GM21619 (cell line): ENCODE results near the gene CMPK1.
A peak's percentile ranks its signal among the peaks of the same experiment; 100 is the strongest.
"Not testable (repeated sequence)": the region's sequence is repeated elsewhere in the genome, so short reads cannot be mapped to it uniquely, and the experiment has no call there.

Experiments
- ATAC-seq: cut with Tn5 transposase; IDR thresholded peaks from one replicate; pipeline ENCODE4 v1.9.1; 2021; ENCODE audit not compliant: unreplicated experiment

CMPK1 gene

DNA sequence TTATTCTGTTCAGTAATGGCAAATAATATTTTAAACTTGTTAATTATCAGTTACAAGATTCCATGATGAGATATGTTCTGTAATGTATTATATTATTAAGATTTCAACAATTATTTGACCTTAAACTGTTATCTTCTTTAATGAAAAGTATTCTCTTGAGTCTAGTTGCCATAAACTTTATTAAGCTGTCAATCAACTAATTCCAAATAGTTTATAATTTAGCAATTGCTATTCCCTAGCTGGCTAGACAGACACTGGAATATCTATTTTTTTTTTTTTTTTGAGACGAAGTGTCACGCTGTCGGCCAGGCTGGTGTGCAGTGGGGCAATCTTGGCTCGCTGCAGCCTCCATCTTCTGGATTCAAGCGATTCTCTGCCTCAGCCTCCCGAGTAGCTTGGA is 3.8 kb downstream of the CMPK1 start:
- ATAC-seq = no peak

DNA sequence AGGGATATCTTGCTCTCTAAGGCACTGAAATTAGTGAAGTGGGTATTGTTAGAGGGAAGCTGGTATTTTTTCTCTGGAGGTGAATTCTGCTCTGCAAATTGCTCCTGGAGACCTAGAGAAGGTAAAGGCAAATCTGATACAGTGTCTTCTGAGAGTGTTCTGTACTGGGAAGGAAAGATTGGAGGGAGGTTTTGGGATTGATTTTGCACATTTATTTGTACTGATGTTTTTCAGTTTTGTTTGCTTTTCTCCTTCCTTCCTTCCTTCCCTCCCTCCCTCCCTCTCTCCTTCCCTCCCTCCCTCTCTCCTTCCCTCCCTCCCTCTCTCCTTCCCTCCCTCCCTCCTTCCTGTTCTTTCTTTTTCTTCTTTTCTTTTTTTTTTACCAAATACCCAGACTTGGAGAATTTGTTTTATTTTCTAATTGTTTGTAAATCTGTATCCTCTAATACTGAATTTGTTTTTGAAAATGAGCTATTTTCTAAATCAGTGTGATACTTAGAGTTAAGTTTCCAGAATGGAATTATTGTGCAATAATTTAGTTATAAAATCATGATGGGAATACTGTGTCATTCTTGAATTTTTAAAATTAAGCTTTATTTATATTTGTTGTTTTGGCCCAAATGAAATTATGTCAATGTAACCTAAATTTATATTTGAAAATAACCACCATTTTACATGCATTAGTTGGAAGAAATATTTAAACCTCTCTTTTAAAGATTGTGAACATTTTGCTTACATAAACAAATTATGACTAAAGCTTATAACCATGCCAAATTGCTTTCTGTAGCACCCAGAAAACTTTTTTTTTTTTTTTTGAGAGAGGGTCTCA is 4.9 kb downstream of the CMPK1 start:
- no peak for ATAC-seq

DNA sequence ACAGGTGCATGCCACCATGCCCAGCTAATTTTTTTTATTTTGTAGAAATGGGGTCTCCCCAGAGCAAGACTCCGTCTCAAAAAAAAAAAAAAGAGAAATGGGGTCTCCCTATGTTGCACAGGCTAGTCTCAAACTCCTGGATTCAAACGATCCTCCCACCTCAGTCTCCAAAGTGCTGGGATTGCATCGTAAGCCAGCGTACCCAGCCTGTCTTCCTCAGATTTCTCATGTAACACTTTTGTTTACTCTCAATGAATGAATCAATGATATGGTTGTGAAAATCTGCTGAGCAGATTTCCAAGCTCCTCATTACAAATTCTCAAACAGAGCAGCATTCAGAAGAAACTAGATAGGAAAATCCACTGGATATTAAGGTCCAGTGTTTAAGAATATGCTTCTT is 6.6 kb downstream of the CMPK1 start:
- no peak for ATAC-seq

DNA sequence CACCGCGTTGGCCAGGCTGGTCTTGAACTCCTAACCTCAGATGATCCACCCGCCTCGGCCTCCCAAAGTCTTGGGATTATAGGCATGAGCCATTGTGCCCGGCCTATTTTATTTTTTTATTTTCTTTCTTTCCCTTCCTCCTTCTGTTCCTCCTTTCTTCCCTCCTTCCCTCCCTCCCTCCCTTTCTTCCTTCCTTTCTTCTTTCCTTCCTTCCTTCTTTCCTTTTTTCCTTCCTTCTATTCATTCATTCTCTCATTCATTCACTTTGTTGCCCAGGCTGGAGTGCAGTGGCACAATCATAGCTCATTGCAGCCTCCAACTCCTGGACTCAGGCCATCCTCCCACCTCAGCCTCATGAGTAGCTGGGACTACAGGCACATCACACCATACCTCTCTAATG is 13.4 kb downstream of the CMPK1 start:
- not testable (repeated sequence) for ATAC-seq

DNA sequence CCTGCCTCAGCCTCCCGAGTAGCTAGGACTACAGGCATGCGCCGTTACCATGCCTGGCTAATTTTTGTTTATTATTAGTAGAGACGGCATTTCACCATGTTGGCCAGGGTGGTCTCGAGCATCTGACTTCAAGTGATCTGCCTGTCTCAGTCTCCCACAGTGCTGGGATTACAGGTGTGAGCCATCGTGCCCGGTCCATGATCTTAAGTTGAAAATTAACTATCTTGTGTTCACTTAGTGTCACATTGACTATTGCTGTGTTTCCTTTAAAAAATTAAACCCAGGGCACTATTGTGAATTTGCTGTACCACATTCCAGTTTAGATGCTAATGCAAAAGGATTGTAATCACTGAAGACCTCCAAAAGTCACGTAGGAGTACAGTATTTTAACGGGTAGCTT is 14.1 kb downstream of the CMPK1 start:
- no peak for ATAC-seq

DNA sequence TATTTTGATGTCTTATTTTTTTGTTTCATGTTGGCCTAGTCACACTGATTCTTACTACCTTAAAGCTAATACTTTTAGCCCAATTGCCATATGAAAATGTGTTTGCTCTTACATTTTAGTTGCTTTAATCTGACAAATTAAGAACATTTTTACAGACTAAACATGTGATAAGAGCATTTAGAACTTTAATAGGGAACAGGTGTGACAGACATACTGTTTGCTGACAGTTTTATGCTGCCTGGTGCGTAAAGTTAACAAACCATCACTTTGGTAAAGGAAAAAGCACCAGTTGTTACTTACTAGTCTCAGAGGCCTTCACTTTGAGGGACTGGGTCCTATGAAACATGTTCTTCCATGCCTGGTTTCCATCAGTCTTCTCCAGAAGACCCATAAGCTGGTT is 14.7 kb downstream of the CMPK1 start:
- ATAC-seq = no peak

DNA sequence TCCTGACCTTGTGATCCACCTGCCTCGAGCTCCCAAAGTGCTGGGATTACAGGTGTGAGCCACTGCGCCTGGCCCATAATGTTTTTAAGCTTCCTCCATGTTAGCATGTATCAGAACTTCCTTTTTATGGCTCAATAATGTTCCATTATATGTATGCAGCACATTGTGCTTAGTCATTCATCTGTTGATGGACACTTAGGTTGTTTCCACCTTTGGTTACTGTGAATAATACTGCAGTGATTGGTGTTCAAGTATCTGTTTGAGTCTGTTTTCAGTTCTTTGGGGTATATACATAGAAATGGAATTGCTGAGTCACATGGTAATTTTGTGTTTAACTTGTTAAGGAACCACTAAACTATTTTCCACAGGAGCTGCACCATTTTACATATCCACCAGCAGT is 17.7 kb downstream of the CMPK1 start:
- ATAC-seq = peak; percentile 91

DNA sequence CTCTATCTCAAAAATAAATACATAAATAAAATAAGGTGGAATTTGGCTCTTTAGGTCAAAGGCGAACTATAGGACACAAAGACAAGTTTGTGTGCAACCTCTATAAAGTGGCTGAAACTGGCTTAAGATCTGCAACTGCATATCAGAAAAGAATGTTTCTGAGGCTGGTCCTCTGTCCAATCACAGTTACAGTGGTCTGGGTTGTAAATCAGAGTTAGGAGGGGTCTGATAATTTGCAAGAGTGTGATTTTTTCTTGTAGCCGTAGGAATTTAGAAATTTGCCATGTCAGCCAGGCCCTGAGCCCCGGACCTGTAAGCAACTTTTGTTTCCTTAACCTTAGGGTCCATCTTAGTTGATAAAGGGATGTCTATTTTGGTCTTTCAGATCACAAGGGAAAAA is 27.8 kb downstream of the CMPK1 start:
- no peak for ATAC-seq

DNA sequence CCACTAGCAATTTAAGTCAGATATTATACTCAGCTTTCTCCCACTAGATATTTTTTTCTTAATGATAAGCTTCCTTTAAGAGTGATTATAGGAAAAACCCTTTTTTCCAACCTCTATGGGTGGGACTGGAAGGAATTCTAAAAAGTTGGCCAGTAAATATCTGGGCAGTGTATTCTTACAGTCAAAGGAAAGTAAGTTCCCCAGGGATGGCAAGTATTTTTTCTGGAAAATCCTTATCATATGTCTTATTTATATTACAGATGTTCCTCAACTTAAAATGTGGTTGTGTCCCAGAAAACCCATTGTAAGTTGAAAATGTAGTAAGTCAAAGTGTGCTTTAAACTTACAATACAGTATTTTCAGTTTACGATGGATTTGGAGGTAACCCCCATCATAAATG is 29.2 kb downstream of the CMPK1 start:
- ATAC-seq = no peak

DNA sequence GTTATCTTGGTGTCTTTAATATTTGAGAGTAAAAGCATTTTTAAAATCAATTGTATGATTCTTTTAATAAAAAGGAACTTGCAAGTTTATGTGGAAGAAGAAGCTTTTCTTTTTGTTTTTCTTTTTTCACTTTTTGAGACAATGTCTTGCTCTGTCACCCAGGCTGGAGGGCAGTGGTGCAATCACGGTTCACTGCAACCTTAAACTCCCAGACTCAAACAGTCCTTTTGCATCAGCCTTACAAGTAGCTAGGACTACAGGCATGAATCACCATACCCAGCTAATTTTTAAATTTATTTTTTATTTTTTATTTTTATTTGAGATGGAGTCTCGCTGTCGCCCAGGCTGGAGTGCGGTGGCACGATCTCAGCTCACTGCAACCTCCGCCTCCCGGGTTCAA is 34.1 kb downstream of the CMPK1 start:
- ATAC-seq = no peak

DNA sequence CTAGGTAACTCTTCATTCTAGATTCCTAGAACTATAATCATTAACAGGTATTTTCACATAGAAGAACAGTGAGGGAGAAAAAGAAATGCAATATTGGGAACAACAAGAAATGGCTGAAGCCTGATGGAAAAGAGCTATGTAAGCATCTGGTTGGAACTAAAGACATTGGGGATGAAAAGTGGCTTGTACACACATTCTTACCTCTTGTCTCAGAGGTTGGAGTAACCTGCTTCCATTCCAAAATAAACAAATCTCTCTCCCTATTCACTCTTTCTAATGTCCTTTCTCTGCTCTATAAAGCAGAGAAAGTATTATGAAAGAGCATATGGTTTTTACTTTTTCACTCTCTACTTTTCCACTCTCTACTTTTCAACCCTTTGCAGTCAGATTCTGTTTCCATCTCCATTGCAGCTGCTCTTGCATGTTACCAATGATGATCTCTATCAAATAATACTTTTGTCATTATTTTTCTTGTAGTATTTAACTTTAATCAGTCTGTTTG is 37.5 kb downstream of the CMPK1 start:
- ATAC-seq = no peak

DNA sequence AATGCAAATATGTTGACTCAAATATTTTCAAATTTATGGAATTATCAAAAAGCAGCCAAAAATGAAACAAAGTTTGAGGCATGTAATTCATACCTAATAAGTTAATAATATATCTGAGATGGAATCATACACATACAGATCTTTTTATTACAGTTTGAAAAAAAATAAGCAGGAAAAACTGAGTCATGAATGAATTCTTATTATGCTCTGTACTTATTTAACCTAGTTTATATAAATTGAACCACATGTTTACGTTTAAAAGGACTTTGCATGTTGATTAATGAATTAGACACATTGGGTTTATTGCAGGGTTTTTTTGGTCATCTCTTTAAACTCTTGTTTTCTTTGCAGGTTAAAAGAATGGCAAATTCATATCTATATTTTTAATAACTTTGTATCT is 40.9 kb downstream of the CMPK1 start:
- ATAC-seq = no peak

DNA sequence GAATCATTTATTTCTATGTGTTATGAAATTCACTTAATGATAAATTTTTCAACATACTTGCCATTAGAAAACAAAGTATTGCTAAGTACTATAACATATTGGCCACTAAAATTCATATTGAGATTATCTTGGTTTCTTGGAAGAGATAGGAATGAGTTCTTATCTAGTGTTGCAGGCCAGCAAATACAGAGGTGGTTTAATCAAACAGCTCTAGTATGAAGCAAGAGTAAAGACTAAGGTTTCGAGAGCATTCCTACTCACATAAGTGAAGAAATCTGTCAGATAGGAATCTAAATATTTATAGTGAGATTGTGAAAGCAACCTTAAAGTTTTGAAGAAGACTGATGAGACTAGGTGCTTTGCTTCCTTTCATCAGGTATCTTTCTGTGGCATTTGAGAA is 44.6 kb downstream of the CMPK1 start:
- ATAC-seq = no peak

DNA sequence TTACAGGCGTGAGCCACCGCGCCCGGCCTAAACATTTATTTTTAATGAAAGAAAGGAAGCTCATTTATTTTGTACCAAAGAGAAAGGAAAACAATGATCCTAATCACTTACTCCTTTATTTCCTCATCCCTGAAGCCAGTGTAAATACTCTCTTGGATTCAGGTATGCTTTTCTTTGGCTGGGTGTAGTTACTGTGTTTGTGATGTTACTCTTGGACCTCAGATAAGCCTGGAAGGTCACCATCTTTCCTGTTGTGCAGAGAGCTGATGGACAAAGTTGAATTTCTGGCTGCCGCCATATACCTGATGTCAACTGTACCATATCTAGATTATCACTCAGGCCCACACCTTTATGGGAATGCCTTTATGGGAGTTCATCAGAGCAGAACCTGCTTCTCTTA is 47.1 kb downstream of the CMPK1 start:
- no peak for ATAC-seq

DNA sequence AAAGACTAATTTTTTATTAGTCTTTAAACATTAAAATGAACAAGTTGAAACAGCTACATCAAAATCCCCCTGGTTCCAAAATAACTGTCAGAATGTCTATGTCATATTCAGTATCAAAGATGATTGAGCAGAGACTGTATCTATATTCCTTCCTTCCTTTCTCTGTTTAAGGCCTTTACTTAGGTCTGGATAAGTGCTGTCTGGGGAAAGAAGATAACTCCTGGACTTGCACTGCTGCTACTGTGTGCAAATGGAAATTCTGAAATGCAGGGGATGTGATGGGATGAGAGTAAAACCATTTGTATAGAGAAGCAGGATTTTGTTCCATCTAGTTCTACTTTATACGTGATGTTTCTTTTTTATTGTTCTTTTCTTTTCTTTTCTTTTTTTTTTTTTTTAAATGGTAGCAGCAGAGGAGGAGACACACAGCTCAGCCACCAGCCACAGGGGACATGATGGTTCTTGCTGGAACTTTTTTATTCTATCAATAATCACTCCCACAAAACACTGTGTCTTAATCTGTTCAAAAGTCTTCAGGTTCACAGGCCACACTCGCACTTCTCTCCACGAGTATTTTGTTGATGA is 48.9 kb downstream of the CMPK1 start:
- ATAC-seq = no peak

DNA sequence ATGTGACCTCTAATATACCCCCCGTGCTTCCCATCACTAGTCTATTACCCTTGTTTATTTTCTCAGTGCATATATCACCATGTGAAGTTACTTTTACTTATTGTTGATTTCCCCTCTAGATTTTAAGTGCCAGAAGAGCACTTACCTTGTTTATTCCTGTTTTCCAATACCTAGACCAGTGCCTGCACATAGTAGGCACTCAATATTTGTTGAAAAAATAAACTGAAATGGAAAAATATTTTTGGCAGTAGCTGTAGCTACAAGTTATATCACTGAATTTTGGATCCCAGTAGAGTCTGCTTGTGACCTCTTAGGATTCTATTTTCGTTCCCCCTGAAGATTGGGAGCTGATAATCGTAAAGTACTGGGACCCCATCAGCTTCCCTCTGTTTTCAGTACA is 50.5 kb downstream of the CMPK1 start:
- ATAC-seq = no peak

DNA sequence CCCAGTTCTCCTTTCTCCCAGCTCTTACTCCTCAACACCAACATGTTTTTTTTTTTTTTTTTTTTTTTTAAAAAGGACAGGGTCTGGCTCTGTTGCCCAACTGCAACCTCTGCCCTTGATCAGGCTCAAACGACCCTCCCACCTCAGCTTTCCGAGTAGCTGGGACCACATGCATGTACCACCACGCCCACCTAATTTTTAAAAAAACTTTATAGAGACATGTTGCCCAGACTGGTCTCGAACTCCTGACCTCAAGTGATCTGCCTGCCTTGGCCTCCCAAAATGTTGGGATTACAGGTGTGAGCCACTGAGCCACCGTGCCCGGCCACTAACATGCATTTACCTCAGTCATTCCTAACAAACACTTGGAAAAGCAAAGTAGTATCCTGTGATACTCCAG is 51.4 kb downstream of the CMPK1 start:
- no peak for ATAC-seq

DNA sequence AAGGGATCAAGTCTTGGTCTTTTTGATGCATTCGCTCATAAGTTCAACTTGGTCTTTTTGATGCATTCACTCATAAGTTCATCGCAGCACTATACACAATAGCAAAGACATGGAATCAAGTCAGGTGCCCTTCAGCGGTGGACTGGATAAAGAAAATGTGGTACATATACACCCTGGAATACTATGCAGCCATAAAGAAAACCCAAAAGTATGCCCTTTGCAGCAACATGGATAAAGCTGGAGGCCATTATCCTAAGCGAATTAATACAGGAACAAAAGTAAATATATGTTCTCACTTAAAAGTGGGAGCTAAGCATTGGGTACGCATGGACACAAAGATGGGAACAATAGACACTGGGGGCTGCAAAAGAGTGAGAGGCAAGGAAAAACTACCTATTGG is 52.7 kb downstream of the CMPK1 start:
- ATAC-seq = no peak

DNA sequence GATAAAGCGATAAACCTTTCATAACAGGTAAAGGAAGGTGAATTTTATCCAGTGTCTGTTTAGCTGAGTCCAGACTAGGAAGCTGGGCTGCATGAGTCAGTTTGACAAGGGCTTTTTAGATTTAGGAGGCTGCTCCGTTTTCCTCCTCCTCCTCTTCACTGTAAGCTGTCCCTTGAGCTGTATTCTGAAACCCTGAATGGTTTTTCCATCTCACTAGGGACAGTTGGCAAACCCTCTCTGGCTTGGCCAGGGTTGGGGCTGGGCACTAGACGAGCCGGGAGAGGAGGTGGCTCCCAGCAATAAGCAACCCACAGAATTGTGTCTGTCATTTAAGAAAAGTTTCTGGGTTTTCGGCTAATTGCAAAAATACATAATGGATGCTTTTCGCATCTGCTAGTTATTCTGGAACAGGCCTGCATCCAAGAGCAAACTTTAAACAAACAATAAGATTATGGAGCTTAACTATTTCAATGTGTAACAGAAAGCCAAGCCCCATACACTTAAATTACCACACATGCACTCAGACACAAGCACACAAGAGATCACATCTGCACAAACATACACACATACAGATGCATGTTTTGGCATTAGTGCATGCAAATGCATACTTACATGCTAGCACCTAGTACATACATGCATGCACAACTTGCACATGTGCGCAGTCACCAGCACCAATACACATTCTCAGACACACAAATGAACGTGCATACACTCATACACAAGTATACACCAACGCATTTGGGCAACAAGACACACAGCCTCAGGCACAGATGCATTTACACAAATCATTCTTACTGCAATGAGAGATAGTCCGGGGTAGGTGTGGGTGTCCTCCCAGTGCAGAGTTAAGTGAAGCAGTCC is 54.7 kb downstream of the CMPK1 start:
- no peak for ATAC-seq

DNA sequence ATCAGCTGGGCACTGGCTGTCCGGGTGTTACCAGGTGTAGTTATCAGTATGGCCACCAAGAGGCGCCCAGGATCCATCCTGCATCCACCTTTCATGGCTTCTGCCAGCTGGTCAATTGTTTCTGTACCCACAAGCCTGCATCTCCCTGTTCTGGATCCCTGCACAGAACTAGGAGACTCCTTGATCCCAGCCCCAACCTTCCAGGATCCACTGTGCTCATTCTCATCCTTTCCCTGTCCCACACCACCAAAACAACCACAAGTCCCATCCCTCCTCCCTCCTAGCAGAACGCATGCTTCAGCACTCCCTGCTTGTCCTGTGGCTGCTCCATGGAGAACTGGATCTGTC is 55.3 kb downstream of the CMPK1 start:
- peak; percentile 88 for ATAC-seq

DNA sequence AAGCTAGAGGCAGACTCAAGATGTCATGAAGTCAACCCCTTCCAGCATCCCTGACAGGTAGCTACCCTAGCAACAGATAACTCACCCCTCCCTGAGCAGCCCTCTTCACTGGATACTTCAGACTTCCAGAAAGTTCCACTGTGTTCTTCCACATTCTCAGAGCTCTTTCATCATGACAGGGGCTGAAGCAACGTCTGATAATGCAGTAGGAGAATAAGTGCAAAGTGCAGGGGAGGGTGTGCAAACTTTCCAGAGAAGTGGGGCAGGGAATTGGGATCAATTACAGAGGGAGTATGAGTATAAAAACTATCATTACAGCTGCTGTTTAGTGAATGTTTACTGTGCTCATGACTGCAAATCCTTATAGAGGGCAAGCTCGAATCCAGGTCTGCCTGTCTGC is 56.1 kb downstream of the CMPK1 start:
- ATAC-seq = no peak

DNA sequence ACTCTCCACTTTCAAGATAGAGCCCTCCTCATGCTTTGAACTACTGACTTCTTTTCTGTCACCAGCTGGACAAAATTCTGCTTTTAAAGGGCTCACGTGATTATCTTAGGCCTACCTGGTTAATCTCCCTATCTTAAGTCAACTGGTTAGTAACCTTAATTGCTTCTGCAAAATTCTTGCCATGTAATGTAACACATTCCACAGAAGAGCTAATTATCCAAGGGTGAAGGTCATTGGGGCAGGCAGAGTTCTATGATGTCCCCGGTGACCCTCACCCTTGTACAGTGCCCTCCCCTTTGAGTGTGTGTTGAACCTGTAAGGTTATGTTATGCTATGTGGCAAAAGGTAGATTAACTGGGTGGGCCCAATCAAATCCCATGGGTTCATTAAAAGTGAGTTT is 57.3 kb downstream of the CMPK1 start:
- ATAC-seq = no peak
